Astrocyte of the spinal cord (primary cell): ENCODE data around the gene ABCA9.

Experiments
- DNase-seq: peaks from one replicate; pipeline ENCODE4 v3.0.0; 2011; ENCODE audit warnings: low read depth, low spot score
- H3K4me3 ChIP-seq: 2 replicates; pipeline ENCODE4 v1.5.1; 2011; ENCODE audit warnings: low read depth, mild to moderate bottlenecking, low read length, moderate library complexity
- CTCF ChIP-seq: IDR thresholded peaks from 2 replicates; pipeline ENCODE4 v1.5.1; 2012; ENCODE audit warnings: low read depth, mild to moderate bottlenecking, low read length, inconsistent platforms
- in situ Hi-C: cut with HindIII; loops from 2 replicates; pipeline ENCODE4 v1.10.0; 2017; ENCODE audit warnings: low sequenced_read_pairs

The ABCA9 gene

GRCh38 chr17:69043098-69043734, 17.5 kb downstream of the ABCA9 start:
- no peak for DNase-seq
- in situ Hi-C loops = no loop called here
- no peak overlapping the region for H3K4me3 ChIP-seq
- no peak for TF ChIP-seq CTCF

DNA sequence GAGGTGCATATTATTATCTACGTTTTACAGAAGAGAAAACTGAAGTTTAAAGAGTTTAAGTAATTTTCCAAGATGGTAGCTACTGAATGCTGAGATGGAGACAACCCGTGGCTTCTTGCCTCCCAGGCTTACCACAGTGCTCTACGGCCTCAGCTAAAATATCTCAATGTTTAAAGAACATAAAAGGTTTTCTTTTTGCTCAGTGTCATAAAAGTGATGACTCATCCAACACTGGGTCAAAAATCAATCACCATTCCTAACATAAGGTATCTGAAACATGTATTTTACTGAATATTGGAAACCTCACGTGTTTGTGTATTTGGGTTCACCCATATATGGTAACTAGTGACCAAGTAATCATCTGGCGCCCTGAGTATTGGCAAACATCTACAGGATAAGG, 18.4 kb downstream of the ABCA9 start:
- TF ChIP-seq CTCF = no peak
- no peak overlapping the region for H3K4me3 ChIP-seq
- DNase-seq = peak; percentile 7
- in situ Hi-C loops = no loop called here

- in situ Hi-C loops = no loop called here
- DNase-seq = no peak
- no peak for TF ChIP-seq CTCF
- H3K4me3 ChIP-seq = no peak overlapping the region
These were observed 28.9 kb downstream of the ABCA9 start for GRCh38 chr17:69031839-69032238.

- TF ChIP-seq CTCF = no peak
- H3K4me3 ChIP-seq = no peak overlapping the region
- DNase-seq = no peak
- in situ Hi-C loops = no loop called here
These were observed 30.6 kb downstream of the ABCA9 start for GRCh38 chr17:69030169-69030568.

- in situ Hi-C loops = no loop called here
- no peak for TF ChIP-seq CTCF
- no peak overlapping the region for H3K4me3 ChIP-seq
- DNase-seq = no peak
These were observed 42.0 kb downstream of the ABCA9 start for GRCh38 chr17:69018687-69019086.

GRCh38 chr17:69018022-69018615, 42.6 kb downstream of the ABCA9 start:
- in situ Hi-C loops = no loop called here
- H3K4me3 ChIP-seq = no peak overlapping the region
- DNase-seq = no peak
- no peak for TF ChIP-seq CTCF

GRCh38 chr17:69015631-69016030, 45.1 kb downstream of the ABCA9 start:
- in situ Hi-C loops = no loop called here
- H3K4me3 ChIP-seq = no peak overlapping the region
- no peak for TF ChIP-seq CTCF
- no peak for DNase-seq
